ENCODE data around the gene PTPRD.

Gene PTPRD

GRCh38 chr9:10045598-10045997 lies 567.2 kb downstream of the PTPRD start:
- peak; percentile 32 for DNase-seq

DNA sequence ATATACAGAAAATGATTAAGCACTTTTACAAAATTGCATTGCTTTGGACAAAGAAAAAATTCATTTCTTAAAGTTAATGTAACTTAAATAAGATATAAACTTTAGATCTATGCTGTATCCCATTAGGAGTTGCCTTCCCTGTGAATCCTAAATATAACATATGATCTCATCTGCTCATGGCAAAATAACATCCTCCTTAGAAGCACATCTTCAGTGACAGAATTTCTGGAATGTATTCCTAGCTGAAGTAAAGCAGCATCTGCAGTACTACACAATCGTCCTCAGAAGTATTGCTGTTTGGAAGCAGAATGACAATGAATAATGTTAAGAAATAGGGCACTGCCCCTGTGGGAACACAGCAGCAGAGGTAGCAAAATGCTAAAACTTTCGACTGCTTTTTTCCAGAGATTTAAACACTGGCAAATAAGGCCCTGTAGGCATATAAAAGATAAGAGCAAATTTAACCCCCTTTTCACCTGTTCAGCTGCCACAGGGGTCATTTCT lies 571.0 kb downstream of the PTPRD start:
- no peak for DNase-seq

- DNase-seq, result no peak
Observed at GRCh38 chr9:10036095-10036494, 576.7 kb downstream of the PTPRD start.

- no peak for DNase-seq
Observed at GRCh38 chr9:10032166-10032565, 580.6 kb downstream of the PTPRD start.

DNA sequence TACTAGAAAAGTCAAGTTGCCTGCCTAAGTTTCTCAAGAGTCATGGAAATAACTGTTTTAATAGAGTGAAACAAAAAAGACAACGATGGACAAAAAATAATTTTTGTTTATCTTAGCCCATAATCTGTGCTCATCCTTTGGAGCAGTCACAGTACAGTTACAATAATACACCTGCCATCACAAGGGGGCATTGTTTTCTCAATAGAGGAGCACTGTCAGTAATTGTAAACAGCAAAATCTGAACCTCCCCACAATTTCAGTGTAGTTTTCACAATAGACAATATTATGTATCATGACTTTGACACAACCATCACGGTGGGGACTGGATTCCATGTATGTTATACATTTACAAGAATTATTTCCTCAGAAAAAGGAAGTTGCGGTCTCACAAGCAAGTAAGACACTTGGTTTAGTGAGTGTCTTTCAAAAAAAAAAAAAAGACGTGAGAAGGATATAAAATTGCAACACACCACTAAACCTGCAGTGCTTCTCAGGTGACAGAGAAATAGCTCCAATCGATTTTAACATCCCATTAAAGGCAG lies 586.3 kb downstream of the PTPRD start:
- no peak for DNase-seq

DNA sequence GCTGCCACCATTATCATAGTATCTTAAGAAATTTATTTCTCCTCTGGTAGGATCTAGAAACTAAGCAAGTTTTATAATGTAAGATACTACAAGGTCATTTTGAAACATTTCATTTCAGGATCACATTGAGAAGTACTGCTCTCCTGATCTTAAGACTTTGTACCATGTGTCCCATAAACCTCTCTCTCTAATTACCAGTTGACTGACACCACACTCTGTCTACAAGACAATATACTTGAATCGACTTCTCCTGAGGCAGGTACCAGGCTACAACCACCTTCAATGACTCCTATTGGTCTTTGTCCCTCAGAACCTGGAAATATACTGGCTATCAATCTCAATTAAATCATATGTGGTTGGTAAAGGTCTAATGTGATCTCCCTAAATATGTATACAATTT lies 597.0 kb downstream of the PTPRD start:
- DNase-seq, result no peak

GRCh38 chr9:10014889-10015288 lies 597.9 kb downstream of the PTPRD start:
- DNase-seq, result peak; percentile 94

DNA sequence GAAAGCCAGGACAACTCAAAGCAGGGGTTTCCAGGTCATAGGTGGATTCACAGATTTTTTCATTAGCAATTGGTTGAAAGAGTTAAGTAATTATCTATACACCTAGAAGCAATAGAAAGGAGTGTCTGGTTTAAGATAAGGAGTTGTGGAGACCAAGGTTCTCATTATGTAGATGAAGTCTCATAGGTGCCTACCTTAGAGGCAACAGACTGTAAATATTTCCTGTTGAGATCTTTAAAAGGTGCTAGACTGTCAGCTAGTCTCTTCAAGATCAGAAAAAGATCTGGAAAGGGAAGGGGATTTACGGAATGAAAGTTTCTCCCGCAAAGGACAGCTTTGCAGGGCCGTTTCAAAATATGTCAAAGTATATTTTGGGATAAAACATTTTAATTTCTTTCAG lies 603.4 kb downstream of the PTPRD start:
- no peak for DNase-seq

- DNase-seq, result no peak
Observed at GRCh38 chr9:10008101-10008799, 604.6 kb downstream of the PTPRD start.

DNA sequence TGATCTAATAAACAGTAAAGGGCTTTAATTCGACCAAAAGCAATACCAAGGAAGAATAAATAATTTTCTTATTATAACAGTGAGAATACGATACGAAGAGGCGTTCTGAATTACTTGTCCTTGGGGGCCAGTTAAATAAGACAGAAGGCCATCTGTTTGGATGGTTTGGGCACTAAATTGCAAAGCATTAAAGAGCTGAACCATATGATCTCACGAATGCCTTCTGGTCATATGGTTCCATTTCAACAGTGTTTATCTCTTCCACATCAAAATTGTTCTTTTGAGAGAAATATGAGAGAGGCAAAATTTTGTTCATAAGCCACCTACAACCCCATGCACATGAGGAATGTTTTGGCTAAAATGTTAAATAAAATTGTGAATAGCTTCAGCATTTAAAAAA lies 605.4 kb downstream of the PTPRD start:
- no peak for DNase-seq

GRCh38 chr9:10005206-10005605 lies 607.6 kb downstream of the PTPRD start:
- DNase-seq, result no peak

- DNase-seq, result no peak
Observed at GRCh38 chr9:10003047-10003446, 609.8 kb downstream of the PTPRD start.

DNA sequence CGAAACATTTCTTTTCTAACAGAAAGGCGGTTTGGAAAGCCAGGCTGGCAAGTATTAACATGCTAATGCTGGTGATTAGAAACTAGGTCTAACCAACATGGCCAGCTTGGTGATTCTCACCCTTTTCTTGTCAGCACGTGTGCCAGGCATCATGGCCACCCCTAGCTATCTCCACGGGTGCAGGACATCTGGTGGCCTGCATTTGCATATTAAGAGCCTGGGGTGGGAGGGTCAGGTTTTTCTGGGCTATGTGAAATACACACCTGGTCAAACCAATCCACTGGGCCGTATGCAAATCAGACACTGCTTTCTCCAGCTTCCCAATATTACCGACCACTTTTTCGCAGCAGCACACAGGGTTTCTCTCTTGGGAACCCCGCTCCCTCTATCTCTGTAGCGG lies 612.1 kb downstream of the PTPRD start:
- no peak for DNase-seq

DNA sequence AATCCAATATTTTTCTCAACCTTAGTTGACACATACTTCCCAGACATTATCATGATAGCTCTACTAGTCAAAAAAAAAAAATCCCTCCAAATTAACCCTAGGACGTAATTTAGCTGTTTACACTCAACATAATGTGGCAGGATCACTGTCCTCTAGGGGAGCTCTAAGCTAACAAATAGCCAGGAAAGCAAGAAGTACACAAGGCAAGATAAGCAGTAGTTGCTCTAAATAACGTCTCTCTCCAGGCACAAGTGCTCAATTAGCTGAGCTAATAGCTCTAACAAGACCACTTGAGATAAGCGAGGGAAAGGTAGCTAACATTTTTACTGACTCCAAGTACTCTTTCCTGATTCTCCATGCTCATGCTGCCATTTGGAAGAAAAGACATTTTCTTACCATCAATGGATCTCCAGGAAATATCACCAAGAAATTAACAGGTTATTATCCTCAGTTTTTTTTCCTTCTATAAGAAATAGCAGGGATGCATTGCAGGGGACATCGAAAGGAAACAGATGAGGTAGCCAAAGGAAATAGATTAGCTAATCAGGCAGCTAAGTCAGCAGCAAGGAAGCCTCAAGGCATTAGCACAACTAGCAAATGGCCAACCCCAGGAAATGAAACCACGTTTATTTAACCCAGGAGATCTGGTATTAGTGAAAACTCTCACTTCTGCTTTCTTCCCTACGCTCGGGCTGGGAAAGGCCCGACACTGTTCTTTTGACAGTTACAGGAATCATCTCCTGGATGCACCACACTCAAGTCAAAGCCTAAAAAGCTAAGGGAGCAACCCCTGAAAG lies 614.1 kb downstream of the PTPRD start:
- no peak for DNase-seq

DNA sequence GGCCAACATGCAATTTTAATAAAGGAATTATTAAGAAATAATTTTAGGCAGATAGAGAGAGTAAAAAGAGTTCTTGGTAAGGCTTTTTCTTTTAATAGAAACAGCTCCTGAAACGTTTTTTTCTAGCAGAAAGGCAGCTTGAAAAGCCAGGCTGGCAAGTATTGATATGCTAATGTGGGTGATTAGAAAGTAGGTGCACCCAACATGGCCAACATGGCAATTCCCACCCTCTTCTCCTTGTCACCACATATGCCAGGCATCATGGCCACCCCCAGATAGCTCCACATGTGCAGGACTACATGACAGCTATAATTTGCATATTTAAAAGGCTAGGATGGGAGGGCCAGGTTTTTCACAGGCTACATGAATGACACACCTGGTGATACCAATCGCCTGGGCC lies 615.2 kb downstream of the PTPRD start:
- DNase-seq, result no peak

- no peak for DNase-seq
Observed at GRCh38 chr9:9996259-9996658, 616.5 kb downstream of the PTPRD start.

- no peak for DNase-seq
Observed at GRCh38 chr9:9992936-9993335, 619.9 kb downstream of the PTPRD start.

GRCh38 chr9:9973062-9973461 lies 639.7 kb downstream of the PTPRD start:
- no peak for DNase-seq

DNA sequence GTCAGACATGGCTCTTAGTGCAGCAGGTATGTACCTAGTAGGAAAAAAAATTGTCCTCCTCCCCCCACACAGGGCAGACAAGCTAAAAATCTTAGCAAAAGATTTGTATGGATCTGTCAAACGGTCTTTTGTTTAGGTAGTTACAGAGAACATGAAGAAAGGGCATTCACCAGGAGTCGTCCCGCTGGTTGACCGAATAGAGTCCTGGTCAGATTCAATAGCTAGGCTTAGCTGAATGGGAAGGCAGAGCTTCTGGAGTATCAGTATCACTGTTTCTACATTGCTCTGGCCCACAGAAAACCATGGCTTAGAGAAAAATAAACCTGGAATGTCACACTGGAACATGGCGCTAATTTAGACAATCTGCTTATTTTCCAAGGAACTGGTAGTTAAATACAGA lies 642.3 kb downstream of the PTPRD start:
- no peak for DNase-seq

DNA sequence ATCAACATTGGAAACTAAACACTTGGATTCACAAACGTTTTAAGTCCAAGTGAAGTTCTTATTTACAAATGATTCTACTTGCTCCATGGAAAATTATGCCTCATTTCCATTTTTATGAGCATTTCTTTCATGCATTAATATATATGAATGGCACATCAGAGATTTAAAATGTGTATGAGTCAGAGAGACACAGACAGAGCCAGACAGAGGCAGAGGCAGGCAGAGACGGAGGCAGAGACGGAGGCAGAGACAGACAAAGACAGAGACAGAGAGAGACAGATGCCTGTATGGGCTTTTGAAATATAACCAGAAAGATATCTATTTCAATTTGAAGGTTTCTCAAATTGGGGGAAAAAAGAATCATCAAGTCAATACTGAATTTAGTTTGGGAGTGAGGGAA lies 649.0 kb downstream of the PTPRD start:
- DNase-seq, result no peak

DNA sequence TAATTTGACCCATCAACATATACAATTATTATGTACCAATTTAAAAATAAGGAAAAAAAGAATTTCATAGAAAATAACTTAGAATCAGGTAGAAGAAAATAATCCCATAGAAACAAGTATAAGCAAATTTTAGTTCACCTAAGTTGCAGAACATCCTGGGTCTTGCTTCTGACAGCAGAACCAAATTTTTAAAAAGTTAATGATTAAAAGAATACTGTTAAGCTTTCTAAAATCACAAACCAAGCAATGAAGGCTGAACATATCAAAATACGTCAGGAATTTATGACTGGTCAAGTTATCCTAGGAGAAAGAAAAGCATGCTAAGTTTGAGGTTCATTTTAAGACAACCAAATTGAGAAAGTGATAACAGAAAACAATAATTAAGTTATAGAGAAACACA lies 650.9 kb downstream of the PTPRD start:
- DNase-seq, result no peak

GRCh38 chr9:9961487-9961886 lies 651.3 kb downstream of the PTPRD start:
- DNase-seq, result no peak

- DNase-seq, result no peak
Observed at GRCh38 chr9:9951556-9952160, 661.1 kb downstream of the PTPRD start.

DNA sequence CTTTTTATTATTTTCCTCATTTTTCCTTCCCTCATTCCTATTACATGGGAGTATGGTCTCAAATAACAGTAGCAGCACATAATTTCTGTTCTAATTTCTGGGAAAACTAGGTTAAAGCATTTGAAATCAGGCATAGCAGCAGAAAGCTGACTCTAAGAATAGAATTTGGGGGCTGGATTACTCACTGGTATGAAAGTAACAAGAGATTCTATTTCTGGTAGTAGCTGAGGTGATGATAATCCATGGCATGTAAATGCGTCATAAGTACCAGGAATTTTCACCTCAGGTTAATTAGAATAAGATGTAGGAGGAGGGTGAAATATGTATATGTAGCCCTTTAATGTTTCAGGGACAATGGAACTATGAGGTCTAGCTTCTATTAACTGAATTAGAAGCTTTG lies 662.0 kb downstream of the PTPRD start:
- no peak for DNase-seq
